ENCODE data around the gene REXO1. TPM values are rescaled to one million over a fixed set of nuclear protein-coding genes. Genes with fewer than 3 reads are reported as not detected.

Gene REXO1
- total and polyA plus RNA-seq, 2 of the 13 experiments (the other 11 are each of a cell fraction or from before 2014, with no cell fraction given): 5.0 to 11.2 TPM

DNA sequence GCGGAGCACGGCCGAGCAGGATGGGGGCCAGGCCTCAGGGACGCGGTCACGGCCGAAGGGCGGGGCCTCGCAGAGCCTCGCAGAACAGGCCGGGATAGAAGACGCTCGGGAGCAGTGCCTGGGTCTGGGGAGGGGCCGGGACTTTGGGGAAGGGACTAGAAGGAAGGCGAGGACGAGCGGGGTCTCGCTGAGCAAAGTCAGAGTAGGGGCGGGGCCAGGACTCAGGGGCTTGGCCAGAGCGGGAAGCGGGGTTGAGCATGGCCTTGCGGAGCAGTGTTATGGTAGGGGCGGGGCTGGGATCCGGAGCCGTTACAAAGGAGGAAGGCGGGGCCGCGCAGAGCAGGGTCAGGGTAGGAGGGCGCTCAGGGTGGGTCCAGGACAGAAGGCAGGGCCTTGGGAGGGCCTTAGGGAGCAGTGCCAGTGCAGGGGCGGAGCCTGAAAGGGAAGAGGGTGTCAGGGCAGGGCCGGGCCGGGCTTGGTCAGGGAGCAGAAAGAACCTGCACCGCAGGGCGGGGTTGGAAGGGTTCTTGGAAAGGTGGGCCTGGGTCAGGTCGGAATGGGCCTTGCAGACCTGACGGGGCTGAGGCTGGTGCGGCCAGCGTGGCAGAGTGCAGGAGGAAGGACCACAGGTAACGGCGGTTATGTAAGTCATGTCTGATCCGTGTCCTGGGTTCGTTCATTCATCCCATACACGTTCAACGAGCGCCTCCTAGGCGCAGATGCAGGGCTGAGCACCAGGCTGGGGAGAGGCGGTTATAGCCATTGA lies 35.7 kb downstream of the REXO1 start (continued):
- TF ChIP-seq, protein P1, sequence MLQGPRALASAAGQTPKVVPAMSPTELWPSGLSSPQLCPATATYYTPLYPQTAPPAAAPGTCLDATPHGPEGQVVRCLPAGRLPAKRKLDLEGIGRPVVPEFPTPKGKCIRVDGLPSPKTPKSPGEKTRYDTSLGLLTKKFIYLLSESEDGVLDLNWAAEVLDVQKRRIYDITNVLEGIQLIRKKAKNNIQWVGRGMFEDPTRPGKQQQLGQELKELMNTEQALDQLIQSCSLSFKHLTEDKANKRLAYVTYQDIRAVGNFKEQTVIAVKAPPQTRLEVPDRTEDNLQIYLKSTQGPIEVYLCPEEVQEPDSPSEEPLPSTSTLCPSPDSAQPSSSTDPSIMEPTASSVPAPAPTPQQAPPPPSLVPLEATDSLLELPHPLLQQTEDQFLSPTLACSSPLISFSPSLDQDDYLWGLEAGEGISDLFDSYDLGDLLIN (CRISPR knock-in tag; IDR thresholded peaks at IDR 0.05; ENCODE audit: borderline replicate concordance): no peak
- TF ChIP-seq ZNF644 (CRISPR knock-in tag; IDR thresholded peaks at IDR 0.05; ENCODE audit: low read depth): no peak
- TF ChIP-seq, protein P2, sequence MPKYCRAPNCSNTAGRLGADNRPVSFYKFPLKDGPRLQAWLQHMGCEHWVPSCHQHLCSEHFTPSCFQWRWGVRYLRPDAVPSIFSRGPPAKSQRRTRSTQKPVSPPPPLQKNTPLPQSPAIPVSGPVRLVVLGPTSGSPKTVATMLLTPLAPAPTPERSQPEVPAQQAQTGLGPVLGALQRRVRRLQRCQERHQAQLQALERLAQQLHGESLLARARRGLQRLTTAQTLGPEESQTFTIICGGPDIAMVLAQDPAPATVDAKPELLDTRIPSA (CRISPR knock-in tag; IDR thresholded peaks at IDR 0.05; ENCODE audit: borderline replicate concordance): no peak
- TF ChIP-seq, protein P3, sequence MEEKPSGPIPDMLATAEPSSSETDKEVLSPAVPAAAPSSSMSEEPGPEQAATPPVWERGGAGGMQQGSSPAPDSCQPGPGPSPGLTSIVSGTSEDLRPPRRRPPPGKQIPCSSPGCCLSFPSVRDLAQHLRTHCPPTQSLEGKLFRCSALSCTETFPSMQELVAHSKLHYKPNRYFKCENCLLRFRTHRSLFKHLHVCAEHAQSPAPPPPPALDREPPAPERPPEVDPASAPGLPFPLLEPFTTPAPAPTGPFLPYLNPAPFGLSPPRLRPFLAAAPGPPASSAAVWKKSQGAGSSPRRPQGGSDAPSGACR (CRISPR knock-in tag; IDR thresholded peaks at IDR 0.05): no peak
- TF ChIP-seq, protein P4, sequence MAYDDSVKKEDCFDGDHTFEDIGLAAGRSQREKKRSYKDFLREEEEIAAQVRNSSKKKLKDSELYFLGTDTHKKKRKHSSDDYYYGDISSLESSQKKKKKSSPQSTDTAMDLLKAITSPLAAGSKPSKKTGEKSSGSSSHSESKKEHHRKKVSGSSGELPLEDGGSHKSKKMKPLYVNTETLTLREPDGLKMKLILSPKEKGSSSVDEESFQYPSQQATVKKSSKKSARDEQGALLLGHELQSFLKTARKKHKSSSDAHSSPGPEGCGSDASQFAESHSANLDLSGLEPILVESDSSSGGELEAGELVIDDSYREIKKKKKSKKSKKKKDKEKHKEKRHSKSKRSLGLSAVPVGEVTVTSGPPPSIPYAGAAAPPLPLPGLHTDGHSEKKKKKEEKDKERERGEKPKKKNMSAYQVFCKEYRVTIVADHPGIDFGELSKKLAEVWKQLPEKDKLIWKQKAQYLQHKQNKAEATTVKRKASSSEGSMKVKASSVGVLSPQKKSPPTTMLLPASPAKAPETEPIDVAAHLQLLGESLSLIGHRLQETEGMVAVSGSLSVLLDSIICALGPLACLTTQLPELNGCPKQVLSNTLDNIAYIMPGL (CRISPR knock-in tag; IDR thresholded peaks at IDR 0.05; ENCODE audit: borderline replicate concordance in 1 of 2, low read depth in 1 of 2): peak; percentile 92 to 96
- TF ChIP-seq JDP2 (CRISPR knock-in tag; IDR thresholded peaks at IDR 0.05; ENCODE audit: borderline replicate concordance): no peak
- TF ChIP-seq, protein P5, sequence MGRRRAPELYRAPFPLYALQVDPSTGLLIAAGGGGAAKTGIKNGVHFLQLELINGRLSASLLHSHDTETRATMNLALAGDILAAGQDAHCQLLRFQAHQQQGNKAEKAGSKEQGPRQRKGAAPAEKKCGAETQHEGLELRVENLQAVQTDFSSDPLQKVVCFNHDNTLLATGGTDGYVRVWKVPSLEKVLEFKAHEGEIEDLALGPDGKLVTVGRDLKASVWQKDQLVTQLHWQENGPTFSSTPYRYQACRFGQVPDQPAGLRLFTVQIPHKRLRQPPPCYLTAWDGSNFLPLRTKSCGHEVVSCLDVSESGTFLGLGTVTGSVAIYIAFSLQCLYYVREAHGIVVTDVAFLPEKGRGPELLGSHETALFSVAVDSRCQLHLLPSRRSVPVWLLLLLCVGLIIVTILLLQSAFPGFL (CRISPR knock-in tag; IDR thresholded peaks at IDR 0.05): no peak
- no peak for TF ChIP-seq CREM (IDR thresholded peaks at IDR 0.05)
- no peak for TF ChIP-seq CREM (CRISPR knock-in tag; IDR thresholded peaks at IDR 0.05)
- TF ChIP-seq, protein P6, sequence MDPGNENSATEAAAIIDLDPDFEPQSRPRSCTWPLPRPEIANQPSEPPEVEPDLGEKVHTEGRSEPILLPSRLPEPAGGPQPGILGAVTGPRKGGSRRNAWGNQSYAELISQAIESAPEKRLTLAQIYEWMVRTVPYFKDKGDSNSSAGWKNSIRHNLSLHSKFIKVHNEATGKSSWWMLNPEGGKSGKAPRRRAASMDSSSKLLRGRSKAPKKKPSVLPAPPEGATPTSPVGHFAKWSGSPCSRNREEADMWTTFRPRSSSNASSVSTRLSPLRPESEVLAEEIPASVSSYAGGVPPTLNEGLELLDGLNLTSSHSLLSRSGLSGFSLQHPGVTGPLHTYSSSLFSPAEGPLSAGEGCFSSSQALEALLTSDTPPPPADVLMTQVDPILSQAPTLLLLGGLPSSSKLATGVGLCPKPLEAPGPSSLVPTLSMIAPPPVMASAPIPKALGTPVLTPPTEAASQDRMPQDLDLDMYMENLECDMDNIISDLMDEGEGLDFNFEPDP (CRISPR knock-in tag; conservative IDR thresholded peaks at IDR 0.05): no peak
- TF ChIP-seq MTF2 (CRISPR knock-in tag; IDR thresholded peaks at IDR 0.05; ENCODE audit: borderline replicate concordance): no peak
- TF ChIP-seq TSC22D2 (CRISPR knock-in tag; IDR thresholded peaks at IDR 0.05; ENCODE audit: borderline replicate concordance): no peak
- no peak for TF ChIP-seq PHF5A (CRISPR knock-in tag; IDR thresholded peaks at IDR 0.05; ENCODE audit: low read depth, unreplicated experiment)
- no peak; the same call in 1 of the 2 replicates for TF ChIP-seq MIER2 (CRISPR knock-in tag; IDR thresholded peaks at IDR 0.05)
- TF ChIP-seq ZNF567 (CRISPR knock-in tag; IDR thresholded peaks at IDR 0.05; ENCODE audit: borderline replicate concordance): peak; percentile 88
- peak; percentile 64; the same call in 1 of the 2 replicates for TF ChIP-seq ZMAT3 (CRISPR knock-in tag; conservative IDR thresholded peaks at IDR 0.05)
- TF ChIP-seq SOX5 (CRISPR knock-in tag; IDR thresholded peaks at IDR 0.05; ENCODE audit: borderline replicate concordance): peak; percentile 55
- peak; percentile 82; the same call in 1 of the 2 replicates for TF ChIP-seq CC2D1A (CRISPR knock-in tag; IDR thresholded peaks at IDR 0.05)
- TF ChIP-seq ZNF136 (CRISPR knock-in tag; IDR thresholded peaks at IDR 0.05; ENCODE audit: low read depth): no peak
- TF ChIP-seq, protein P7, sequence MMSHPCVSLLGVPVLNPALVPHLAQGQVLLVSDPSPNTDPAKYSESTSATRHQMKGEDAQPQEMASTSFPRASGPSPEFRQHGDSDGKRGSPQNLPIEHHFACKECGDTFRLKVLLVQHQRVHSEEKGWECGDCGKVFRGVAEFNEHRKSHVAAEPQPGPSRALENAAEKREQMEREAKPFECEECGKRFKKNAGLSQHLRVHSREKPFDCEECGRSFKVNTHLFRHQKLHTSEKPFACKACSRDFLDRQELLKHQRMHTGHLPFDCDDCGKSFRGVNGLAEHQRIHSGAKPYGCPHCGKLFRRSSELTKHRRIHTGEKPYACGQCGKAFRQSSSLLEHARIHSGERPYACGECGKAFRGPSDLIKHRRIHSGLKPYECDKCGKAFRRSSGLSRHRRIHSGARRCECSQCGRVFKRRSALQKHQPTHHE (CRISPR knock-in tag; IDR thresholded peaks at IDR 0.05; ENCODE audit: borderline replicate concordance): 0 out of 2 replicates have a peak, but pooled peaks have one; percentile 72
- no peak for TF ChIP-seq HMG20B (CRISPR knock-in tag; conservative IDR thresholded peaks at IDR 0.05)

All from HepG2 (cell line).